ENCODE data around the gene ZIC2.
"Not testable (repeated sequence)": the region's sequence is repeated elsewhere in the genome, so short reads cannot be mapped to it uniquely, and the experiment has no call there.

DNA sequence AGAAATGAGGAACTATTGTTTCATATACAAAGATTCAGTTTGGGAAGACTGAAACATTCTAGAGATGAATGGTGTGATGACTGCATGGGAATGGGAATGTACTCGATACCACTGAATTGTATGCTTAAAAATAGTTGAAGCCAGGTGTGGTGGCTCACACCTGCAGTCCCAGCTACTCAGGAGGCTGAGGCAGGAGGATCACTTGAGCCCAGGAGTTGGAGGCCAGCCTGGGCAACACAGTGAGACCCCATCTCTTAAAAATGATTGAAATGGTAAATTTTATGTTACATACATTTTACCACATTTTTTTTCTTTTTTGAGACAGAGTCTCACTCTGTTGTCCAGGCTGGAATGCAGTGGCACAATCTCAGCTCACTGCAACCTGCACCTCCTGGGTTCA, 29.9 kb upstream of the ZIC2 start:
- TF ChIP-seq MYC (IDR thresholded peaks at IDR 0.05; ENCODE audit: low read depth, low read length); POLR2A (IDR thresholded peaks at IDR 0.05; ENCODE audit: extremely low read depth, insufficient read length): not testable (repeated sequence)
- TF ChIP-seq, protein P1, sequence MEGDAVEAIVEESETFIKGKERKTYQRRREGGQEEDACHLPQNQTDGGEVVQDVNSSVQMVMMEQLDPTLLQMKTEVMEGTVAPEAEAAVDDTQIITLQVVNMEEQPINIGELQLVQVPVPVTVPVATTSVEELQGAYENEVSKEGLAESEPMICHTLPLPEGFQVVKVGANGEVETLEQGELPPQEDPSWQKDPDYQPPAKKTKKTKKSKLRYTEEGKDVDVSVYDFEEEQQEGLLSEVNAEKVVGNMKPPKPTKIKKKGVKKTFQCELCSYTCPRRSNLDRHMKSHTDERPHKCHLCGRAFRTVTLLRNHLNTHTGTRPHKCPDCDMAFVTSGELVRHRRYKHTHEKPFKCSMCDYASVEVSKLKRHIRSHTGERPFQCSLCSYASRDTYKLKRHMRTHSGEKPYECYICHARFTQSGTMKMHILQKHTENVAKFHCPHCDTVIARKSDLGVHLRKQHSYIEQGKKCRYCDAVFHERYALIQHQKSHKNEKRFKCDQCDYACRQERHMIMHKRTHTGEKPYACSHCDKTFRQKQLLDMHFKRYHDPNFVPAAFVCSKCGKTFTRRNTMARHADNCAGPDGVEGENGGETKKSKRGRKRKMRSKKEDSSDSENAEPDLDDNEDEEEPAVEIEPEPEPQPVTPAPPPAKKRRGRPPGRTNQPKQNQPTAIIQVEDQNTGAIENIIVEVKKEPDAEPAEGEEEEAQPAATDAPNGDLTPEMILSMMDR (IDR thresholded peaks at IDR 0.05; ENCODE audit: low read depth, low read length), result not testable (repeated sequence)
- TF ChIP-seq, protein P2, sequence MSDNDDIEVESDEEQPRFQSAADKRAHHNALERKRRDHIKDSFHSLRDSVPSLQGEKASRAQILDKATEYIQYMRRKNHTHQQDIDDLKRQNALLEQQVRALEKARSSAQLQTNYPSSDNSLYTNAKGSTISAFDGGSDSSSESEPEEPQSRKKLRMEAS (IDR thresholded peaks at IDR 0.05; ENCODE audit: low read depth, low read length), result not testable (repeated sequence)

Data from NB4 (cell line).